ENCODE data around the gene H2BK1.

GRCh38 chr7:151251328-151251688 lies 41.0 kb upstream of the H2BK1 start:
- TF ChIP-seq CTCF (optimal IDR thresholded peaks at IDR 0.05 in 1 of 3, IDR thresholded peaks at IDR 0.05 in 1 of 3, conservative IDR thresholded peaks at IDR 0.05 in 1 of 3; ENCODE audit: extremely low read depth in 1 of 3, insufficient read depth in 2 of 3, low read length in 3 of 3) (no peak), EZH2 (IDR thresholded peaks at IDR 0.05; ENCODE audit: low read length) (no peak)
